K562 (cell line): ENCODE results near the gene TSPAN18. TPM values are rescaled to one million over a fixed set of nuclear protein-coding genes. Genes with fewer than 3 reads are reported as not detected.

Experiments
- BMI1 ChIP-seq: fragments of 150-350 bp; IDR thresholded peaks from 2 replicates; pipeline ENCODE4 v1.6.1; 2014; ENCODE audit warnings: low read length
- CTBP1 ChIP-seq: fragments of 450-650 bp; IDR thresholded peaks from 2 replicates; pipeline ENCODE4 v1.6.1; 2016; ENCODE audit warnings: borderline replicate concordance
- FIP1L1 ChIP-seq: fragments of 200-400 bp; formaldehyde crosslinking; IDR thresholded peaks from 2 replicates; pipeline ENCODE4 v1.6.1; 2018; ENCODE audit warnings: mild to moderate bottlenecking, low read depth, low read length; ENCODE audit not compliant: poor library complexity, severe bottlenecking
- GTF2E2 ChIP-seq: fragments of 200-800 bp; sonication (Bioruptor generic); IDR thresholded peaks from 2 replicates; pipeline ENCODE4 v1.6.1; 2016; ENCODE audit warnings: missing genetic modification characterization, missing compliant biosample characterization
- HDAC1 ChIP-seq, 2 experiments: fragments of 450-650 bp; IDR thresholded peaks; 2 replicates each; pipeline ENCODE4 v1.6.1; 2016 to 2017; ENCODE audit warnings: inconsistent platforms in 1 of 2, mild to moderate bottlenecking in 1 of 2, moderate library complexity in 1 of 2
- HDAC2 ChIP-seq: fragments of 450-650 bp; IDR thresholded peaks from 2 replicates; pipeline ENCODE4 v1.6.1; 2016; ENCODE audit warnings: mild to moderate bottlenecking
- MAFG ChIP-seq: fragments of 450-650 bp; conservative IDR thresholded peaks from 2 replicates; pipeline ENCODE4 v1.6.1; 2016; ENCODE audit warnings: missing genetic modification characterization, missing compliant biosample characterization
- RCOR1 ChIP-seq, 2 experiments: IDR thresholded peaks; 2 replicates each; pipeline ENCODE4 v1.6.1; 2012; ENCODE audit warnings: low read depth in 2 of 2, low read length in 2 of 2, borderline replicate concordance in 1 of 2, improper control_type of control experiment in 1 of 2
- RNF2 ChIP-seq: sonication (generic); IDR thresholded peaks from 2 replicates; pipeline ENCODE4 v1.6.1; 2016
- SMARCE1 ChIP-seq: fragments of 450-650 bp; IDR thresholded peaks from 2 replicates; pipeline ENCODE4 v1.7.1; 2016; ENCODE audit warnings: mild to moderate bottlenecking
- VEZF1 ChIP-seq: fragments of 200-800 bp; sonication (Bioruptor generic); IDR thresholded peaks from 2 replicates; pipeline ENCODE4 v1.6.1; 2017; ENCODE audit warnings: missing genetic modification characterization, missing compliant biosample characterization
- ZFPM2 ChIP-seq: fragments of 250-450 bp; sonication (Bioruptor Pico); IDR thresholded peaks from 2 replicates; pipeline ENCODE4 v1.5.1; 2022; ENCODE audit warnings: mild to moderate bottlenecking
- polyA plus RNA-seq, 8 experiments: library from polyadenylated mRNA; depleted of rRNA in 4 of 8; stranded (reverse) in 5 of 8; unstranded in 3 of 8; fragments of >200 nt; fragmentation: Nextera tagmentation in 2 of 8; fragmentation: Illumina TruSeq in 1 of 8; extraction: Ambion mirVana in 2 of 8; extraction: Trizol in 1 of 8; gene quantifications; 2 replicates each; pipeline versions ENCODE4 v1.2.1 to v1.2.3, GENCODE V29; 2011 to 2014; ENCODE audit warnings: inconsistent platforms in 1 of 8, missing spikeins in 1 of 8
- total RNA-seq, 7 experiments: library from RNA; depleted of rRNA in 6 of 7; stranded (reverse); fragments of >200 nt in 6 of 7; fragmentation: Illumina TruSeq in 2 of 7; extraction: Trizol in 2 of 7; gene quantifications; 2 replicates each; pipeline versions ENCODE4 v1.2.1 to v1.2.3, GENCODE V29; 2011 to 2021; ENCODE audit warnings: low replicate concordance in 1 of 7
- TF ChIP-seq, protein P1 (sequence below), 2 experiments: fragments of 450-650 bp; formaldehyde crosslinking in 1 of 2; IDR thresholded peaks; 2 replicates each; pipeline versions ENCODE4 v1.4.0 to v1.6.1; 2014 to 2020; ENCODE audit warnings: mild to moderate bottlenecking in 2 of 2, borderline replicate concordance in 1 of 2, low read depth in 1 of 2
- TF ChIP-seq, protein P2 (sequence below): fragments of 250-450 bp; sonication (Bioruptor Pico); IDR thresholded peaks from 2 replicates; pipeline ENCODE4 v1.4.0; 2020; ENCODE audit warnings: mild to moderate bottlenecking, moderate library complexity

The TSPAN18 gene
- total and polyA plus RNA-seq, 9 of the 15 experiments (the other 6 are each of a cell fraction or from before 2014, with no cell fraction given) = 0.17 to 0.35 (median 0.22) TPM; not detected in 4

GRCh38 chr11:44861849-44862557 is 135.2 kb downstream of the TSPAN18 start (continued):
- no peak for TF ChIP-seq FIP1L1
- peak; percentile 79 for TF ChIP-seq VEZF1 (CRISPR knock-in tag)
- 0 out of 2 replicates have a peak, but pooled peaks have one; percentile 24 for TF ChIP-seq CTBP1
- TF ChIP-seq RCOR1 (IDR thresholded peaks at IDR 0.05; ENCODE audit: borderline replicate concordance in 1 of 2, low read depth in 2 of 2, low read length in 2 of 2) = peak in 1 of 2 experiments; percentile 34; a peak in 1 of 4 replicates
- no peak for TF ChIP-seq HDAC1 (IDR thresholded peaks at IDR 0.05)
- TF ChIP-seq ZFPM2 (CRISPR knock-in tag) = no peak
- TF ChIP-seq HDAC2 = no peak
- TF ChIP-seq MAFG (tag) = peak; percentile 20; the same call in 1 of the 2 replicates
- no peak for TF ChIP-seq GTF2E2
- TF ChIP-seq, protein P1, sequence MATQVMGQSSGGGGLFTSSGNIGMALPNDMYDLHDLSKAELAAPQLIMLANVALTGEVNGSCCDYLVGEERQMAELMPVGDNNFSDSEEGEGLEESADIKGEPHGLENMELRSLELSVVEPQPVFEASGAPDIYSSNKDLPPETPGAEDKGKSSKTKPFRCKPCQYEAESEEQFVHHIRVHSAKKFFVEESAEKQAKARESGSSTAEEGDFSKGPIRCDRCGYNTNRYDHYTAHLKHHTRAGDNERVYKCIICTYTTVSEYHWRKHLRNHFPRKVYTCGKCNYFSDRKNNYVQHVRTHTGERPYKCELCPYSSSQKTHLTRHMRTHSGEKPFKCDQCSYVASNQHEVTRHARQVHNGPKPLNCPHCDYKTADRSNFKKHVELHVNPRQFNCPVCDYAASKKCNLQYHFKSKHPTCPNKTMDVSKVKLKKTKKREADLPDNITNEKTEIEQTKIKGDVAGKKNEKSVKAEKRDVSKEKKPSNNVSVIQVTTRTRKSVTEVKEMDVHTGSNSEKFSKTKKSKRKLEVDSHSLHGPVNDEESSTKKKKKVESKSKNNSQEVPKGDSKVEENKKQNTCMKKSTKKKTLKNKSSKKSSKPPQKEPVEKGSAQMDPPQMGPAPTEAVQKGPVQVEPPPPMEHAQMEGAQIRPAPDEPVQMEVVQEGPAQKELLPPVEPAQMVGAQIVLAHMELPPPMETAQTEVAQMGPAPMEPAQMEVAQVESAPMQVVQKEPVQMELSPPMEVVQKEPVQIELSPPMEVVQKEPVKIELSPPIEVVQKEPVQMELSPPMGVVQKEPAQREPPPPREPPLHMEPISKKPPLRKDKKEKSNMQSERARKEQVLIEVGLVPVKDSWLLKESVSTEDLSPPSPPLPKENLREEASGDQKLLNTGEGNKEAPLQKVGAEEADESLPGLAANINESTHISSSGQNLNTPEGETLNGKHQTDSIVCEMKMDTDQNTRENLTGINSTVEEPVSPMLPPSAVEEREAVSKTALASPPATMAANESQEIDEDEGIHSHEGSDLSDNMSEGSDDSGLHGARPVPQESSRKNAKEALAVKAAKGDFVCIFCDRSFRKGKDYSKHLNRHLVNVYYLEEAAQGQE (IDR thresholded peaks at IDR 0.05; ENCODE audit: borderline replicate concordance) = no peak
- TF ChIP-seq, protein P1 (CRISPR knock-in tag; IDR thresholded peaks at IDR 0.05; ENCODE audit: low read depth) = no peak
- TF ChIP-seq RNF2 = peak; percentile 61; the same call in 1 of the 2 replicates
- peak; percentile 38; the same call in 1 of the 2 replicates for TF ChIP-seq SMARCE1
- TF ChIP-seq BMI1 = no peak
- TF ChIP-seq, protein P2, sequence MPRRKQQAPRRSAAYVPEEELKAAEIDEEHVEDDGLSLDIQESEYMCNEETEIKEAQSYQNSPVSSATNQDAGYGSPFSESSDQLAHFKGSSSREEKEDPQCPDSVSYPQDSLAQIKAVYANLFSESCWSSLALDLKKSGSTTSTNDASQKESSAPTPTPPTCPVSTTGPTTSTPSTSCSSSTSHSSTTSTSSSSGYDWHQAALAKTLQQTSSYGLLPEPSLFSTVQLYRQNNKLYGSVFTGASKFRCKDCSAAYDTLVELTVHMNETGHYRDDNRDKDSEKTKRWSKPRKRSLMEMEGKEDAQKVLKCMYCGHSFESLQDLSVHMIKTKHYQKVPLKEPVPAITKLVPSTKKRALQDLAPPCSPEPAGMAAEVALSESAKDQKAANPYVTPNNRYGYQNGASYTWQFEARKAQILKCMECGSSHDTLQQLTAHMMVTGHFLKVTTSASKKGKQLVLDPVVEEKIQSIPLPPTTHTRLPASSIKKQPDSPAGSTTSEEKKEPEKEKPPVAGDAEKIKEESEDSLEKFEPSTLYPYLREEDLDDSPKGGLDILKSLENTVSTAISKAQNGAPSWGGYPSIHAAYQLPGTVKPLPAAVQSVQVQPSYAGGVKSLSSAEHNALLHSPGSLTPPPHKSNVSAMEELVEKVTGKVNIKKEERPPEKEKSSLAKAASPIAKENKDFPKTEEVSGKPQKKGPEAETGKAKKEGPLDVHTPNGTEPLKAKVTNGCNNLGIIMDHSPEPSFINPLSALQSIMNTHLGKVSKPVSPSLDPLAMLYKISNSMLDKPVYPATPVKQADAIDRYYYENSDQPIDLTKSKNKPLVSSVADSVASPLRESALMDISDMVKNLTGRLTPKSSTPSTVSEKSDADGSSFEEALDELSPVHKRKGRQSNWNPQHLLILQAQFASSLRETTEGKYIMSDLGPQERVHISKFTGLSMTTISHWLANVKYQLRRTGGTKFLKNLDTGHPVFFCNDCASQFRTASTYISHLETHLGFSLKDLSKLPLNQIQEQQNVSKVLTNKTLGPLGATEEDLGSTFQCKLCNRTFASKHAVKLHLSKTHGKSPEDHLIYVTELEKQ (CRISPR knock-in tag) = no peak
